K562 (cell line): ENCODE measurements around the gene BRME1. TPM values are rescaled to one million over a fixed set of nuclear protein-coding genes. Genes with fewer than 3 reads are reported as not detected.

Experiments used
- ATAC-seq: fragments of 200-7000 bp; cut with Tn5 transposase; 3 replicates; pipeline ENCODE4 v1.9.1; 2020; ENCODE audit warnings: moderate library complexity
- BruUV-seq: library from RNA; stranded (reverse); fragments of 400-500 nt; replicated peaks from 2 replicates; lab custom pipeline; 2021; lab: Mats Ljungman, UMichigan
- CTCF ChIA-PET: fragments of 300-600 bp; formaldehyde crosslinking; extraction: SDS; loops from one replicate; lab custom pipeline; 2021; ENCODE audit warnings: low intra/inter-chr PET ratio; lab: Yijun Ruan, JAX
- POLR2A ChIA-PET: fragments of 300-600, 350-650 bp; sonication (Branson Sonifier 250); formaldehyde crosslinking; extraction: SDS; loops from one replicate; lab custom pipeline; 2021; ENCODE audit warnings: antibody characterized with exemption, inconsistent platforms; lab: Yijun Ruan, JAX
- DNase-seq, 4 experiments: peaks; one replicate each; pipeline versions ENCODE4 v3.0.0 to v3.0.0-alpha.2; 2011 to 2018; ENCODE audit warnings: low spot score in 3 of 4, mixed read lengths in 3 of 4; ENCODE audit errors: extremely low read depth in 1 of 4
- FAIRE-seq: peaks from 2 replicates; lab custom pipeline; 2011; peaks lifted over from hg19 to GRCh38; lab: Jason Lieb, UNC
- H2AFZ ChIP-seq: 2 replicates; pipeline ENCODE4 v1.6.0; 2011; ENCODE audit warnings: low read depth, low read length, control low read depth, inconsistent platforms
- H3K27ac ChIP-seq: fragments of 200-600 bp; 3 replicates; pipeline ENCODE4 v1.8.0; 2011; ENCODE audit warnings: low read depth, mild to moderate bottlenecking, control low read depth, inconsistent platforms, low read length, moderate library complexity, mixed read lengths; ENCODE audit errors: extremely low read depth
- H3K27me3 ChIP-seq, 2 experiments: fragments of 300-600 bp in 1 of 2; 2 replicates in 1 of 2; 3 replicates in 1 of 2; pipeline versions ENCODE4 v1.6.0 to v1.8.0; 2011; ENCODE audit warnings: inconsistent platforms in 2 of 2, low read length in 2 of 2, mild to moderate bottlenecking in 1 of 2, mixed read lengths in 1 of 2, moderate library complexity in 1 of 2; ENCODE audit not compliant: control insufficient read depth in 2 of 2, insufficient read depth in 2 of 2
- H3K36me3 ChIP-seq: fragments of 300-600 bp; 3 replicates; pipeline ENCODE4 v1.8.0; 2011; ENCODE audit warnings: mild to moderate bottlenecking, low read length, inconsistent platforms; ENCODE audit not compliant: control insufficient read depth, insufficient read depth
- H3K4me1 ChIP-seq, 2 experiments: fragments of 200-600 bp in 1 of 2; replicated peaks in 1 of 2; 2 replicates in 1 of 2; 3 replicates in 1 of 2; pipeline versions ENCODE4 v1.5.1 to v1.8.0; 2011; ENCODE audit warnings: inconsistent platforms in 2 of 2, low read length in 2 of 2, mild to moderate bottlenecking in 1 of 2, mixed read lengths in 1 of 2, moderate library complexity in 1 of 2; ENCODE audit not compliant: control insufficient read depth in 2 of 2, insufficient read depth in 2 of 2
- H3K4me2 ChIP-seq: 2 replicates; pipeline ENCODE4 v1.6.1; 2011; ENCODE audit warnings: low read length, control low read depth, inconsistent platforms, mixed read lengths; ENCODE audit not compliant: insufficient read depth
- H3K4me3 ChIP-seq: fragments of 200-600 bp; sonication (generic), shearing (Covaris generic); 2 replicates; pipeline ENCODE4 v1.5.1; 2016; ENCODE audit warnings: control low read depth, inconsistent platforms
- H3K79me2 ChIP-seq: fragments of 200-600 bp; 3 replicates; pipeline ENCODE4 v1.8.0; 2011; ENCODE audit warnings: low read length, inconsistent platforms; ENCODE audit not compliant: control insufficient read depth, insufficient read depth
- H3K9ac ChIP-seq, 2 experiments: 2 replicates each; pipeline versions ENCODE4 v1.6.0 to v1.6.1; 2011; ENCODE audit warnings: low read depth in 2 of 2, low read length in 2 of 2, control low read depth in 1 of 2, inconsistent platforms in 1 of 2, mild to moderate bottlenecking in 1 of 2, mixed read lengths in 1 of 2; ENCODE audit not compliant: insufficient read depth in 1 of 2
- H3K9me1 ChIP-seq: one replicate; pipeline ENCODE4 v1.6.0; 2011; ENCODE audit warnings: inconsistent platforms, mild to moderate bottlenecking, low read length, moderate library complexity; ENCODE audit not compliant: control insufficient read depth, insufficient read depth
- H3K9me3 ChIP-seq: replicated peaks from 2 replicates; pipeline ENCODE4 v1.5.1; 2011; ENCODE audit warnings: low read depth, low read length, inconsistent platforms; ENCODE audit not compliant: control insufficient read depth, insufficient read depth
- H4K20me1 ChIP-seq: replicated peaks from 2 replicates; pipeline ENCODE4 v1.6.1; 2011; ENCODE audit warnings: low read length, inconsistent platforms, mixed read lengths; ENCODE audit not compliant: control insufficient read depth, insufficient read depth
- BHLHE40 ChIP-seq: IDR thresholded peaks from 2 replicates; pipeline ENCODE4 v1.6.1; 2011; ENCODE audit warnings: low read length, improper control_type of control experiment
- ELF2 ChIP-seq: fragments of 250-450 bp; sonication (Bioruptor Pico); IDR thresholded peaks from 2 replicates; pipeline ENCODE4 v1.5.0; 2021; ENCODE audit warnings: mild to moderate bottlenecking
- ELK1 ChIP-seq: sonication (generic); formaldehyde crosslinking; IDR thresholded peaks from 2 replicates; pipeline ENCODE4 v1.8.1; 2022; ENCODE audit warnings: missing genetic modification reagents
- GATA2 ChIP-seq: sonication (generic); formaldehyde crosslinking; IDR thresholded peaks from 2 replicates; pipeline ENCODE4 v1.4.0; 2020; ENCODE audit warnings: mild to moderate bottlenecking, missing genetic modification reagents
- HES1 ChIP-seq: fragments of 450-650 bp; IDR thresholded peaks from 2 replicates; pipeline ENCODE4 v1.6.1; 2016; ENCODE audit warnings: low read depth, mild to moderate bottlenecking, moderate library complexity
- HNRNPL ChIP-seq: fragments of 200-400 bp; formaldehyde crosslinking; IDR thresholded peaks from 2 replicates; pipeline ENCODE4 v1.6.1; 2017; ENCODE audit warnings: low read depth, mild to moderate bottlenecking, low read length
- POLR2AphosphoS2 ChIP-seq: IDR thresholded peaks from 2 replicates; pipeline ENCODE4 v1.6.1; 2012; ENCODE audit warnings: low read length, improper control_type of control experiment
- STAG1 ChIP-seq: sonication (generic); formaldehyde crosslinking; IDR thresholded peaks from 2 replicates; pipeline ENCODE4 v1.5.0; 2020; ENCODE audit warnings: missing genetic modification reagents, borderline replicate concordance
- TBL1XR1 ChIP-seq, 2 experiments: IDR thresholded peaks; 2 replicates each; pipeline ENCODE4 v1.6.1; 2012; ENCODE audit warnings: improper control_type of control experiment in 2 of 2, low read length in 2 of 2, mild to moderate bottlenecking in 1 of 2
- WHSC1 ChIP-seq: IDR thresholded peaks from one replicate; pipeline ENCODE4 v1.6.1; 2012; ENCODE audit warnings: low read length, control low read depth, inconsistent platforms
- ZBTB1 ChIP-seq: sonication (generic); formaldehyde crosslinking; IDR thresholded peaks from 2 replicates; pipeline ENCODE4 v1.8.1; 2023; ENCODE audit warnings: missing genetic modification reagents, low read depth, mild to moderate bottlenecking, borderline replicate concordance
- ZC3H8 ChIP-seq: fragments of 450-650 bp; IDR thresholded peaks from 2 replicates; pipeline ENCODE4 v1.6.1; 2017
- WGBS: fragments of 100-300 bp; shearing (Covaris generic); methylation state at CpG from one replicate; pipeline ENCODE4 v1.1.6; 2016; ENCODE audit warnings: low coverage, mixed read lengths; ENCODE audit not compliant: insufficient coverage; ENCODE audit errors: missing lambda C conversion rate; 5-methylcytosine and 5-hydroxymethylcytosine counted together
- in situ Hi-C: fragments of 300-500 bp; cut with MboI; formaldehyde crosslinking; loops from 4 replicates; pipeline ENCODE4 v1.15.0; 2018; ENCODE audit warnings: inconsistent platforms, mixed read lengths
- intact Hi-C: fragments of 100-400 bp; cut with micrococcal nuclease; formaldehyde crosslinking; loops from 2 replicates; pipeline ENCODE4 v1.14.2; 2022
- polyA plus RNA-seq, 8 experiments: library from polyadenylated mRNA; depleted of rRNA in 4 of 8; stranded (reverse) in 5 of 8; unstranded in 3 of 8; fragments of >200 nt; fragmentation: Nextera tagmentation in 2 of 8; fragmentation: Illumina TruSeq in 1 of 8; extraction: Ambion mirVana in 2 of 8; extraction: Trizol in 1 of 8; gene quantifications; 2 replicates each; pipeline versions ENCODE4 v1.2.1 to v1.2.3, GENCODE V29; 2011 to 2014; ENCODE audit warnings: inconsistent platforms in 1 of 8, missing spikeins in 1 of 8
- total RNA-seq, 7 experiments: library from RNA; depleted of rRNA in 6 of 7; stranded (reverse); fragments of >200 nt in 6 of 7; fragmentation: Illumina TruSeq in 2 of 7; extraction: Trizol in 2 of 7; gene quantifications; 2 replicates each; pipeline versions ENCODE4 v1.2.1 to v1.2.3, GENCODE V29; 2011 to 2021; ENCODE audit warnings: low replicate concordance in 1 of 7

Gene BRME1
- total and polyA plus RNA-seq, 9 of the 15 experiments (the other 6 are each of a cell fraction or from before 2014, with no cell fraction given), result 0.75 to 6.1 (median 3.6) TPM

- no peak for TF ChIP-seq HNRNPL
- no peak for TF ChIP-seq POLR2AphosphoS2
- no peak for TF ChIP-seq GATA2
- TF ChIP-seq STAG1 (CRISPR knock-in tag), result no peak
- no peak for TF ChIP-seq ELF2
Measured at GRCh38 chr19:13888281-13888680, 17.6 kb downstream of the BRME1 start (continued).

- Histone ChIP-seq H3K4me1 (peaks cover 4 to 52% of the 10 kb centered on the region in 2 experiments; a peak in 4 of 5 replicates), H3K9ac (peak overlapping the region in 1 of 2 experiments; percentile 77; a peak in 1 of 4 replicates), H3K4me2 (no peak overlapping the region; the same call in 1 of the 2 replicates), H2AFZ (peak overlapping the region; percentile 46; the same call in 1 of the 2 replicates), H3K9me3 (no peaks in the 10 kb centered on the region), H3K4me3 (no peak overlapping the region), H4K20me1 (no peaks in the 10 kb centered on the region), H3K79me2 (no peaks in the 10 kb centered on the region), H3K27me3 (no peaks in the 10 kb centered on the region)
- ATAC-seq, result peak; percentile 20
- DNase-seq, result no peak
- intact Hi-C loops, result no loop called here
- ChIA-PET CTCF (no interaction called here), POLR2A (interaction anchor here (1.0 kb wide), 1 partner anchor 248 kb away, joined by 4 read pairs; no protein-coding TSS in a partner anchor)
- 43% methylated on average over 5 of the region's 5 CpGs for WGBS
- FAIRE-seq, result no peak
- in situ Hi-C loops, result no loop called here
- no peak for TF ChIP-seq TBL1XR1 (IDR thresholded peaks at IDR 0.05; ENCODE audit: low read length in 2 of 2)
- no peak for TF ChIP-seq WHSC1
- TF ChIP-seq ZBTB1 (CRISPR knock-in tag), result no peak
- TF ChIP-seq HES1, result no peak
- no peak for TF ChIP-seq BHLHE40
- no peak for TF ChIP-seq ELK1 (CRISPR knock-in tag)
- TF ChIP-seq ZC3H8, result no peak
- TF ChIP-seq, all 486 proteins: peak for 0
- Histone ChIP-seq H3K36me3 (no peaks in the 10 kb centered on the region), H3K9me1 (no peaks in the 10 kb centered on the region), H3K27ac (no peak overlapping the region)
- BruUV-seq, result no TSS peak
Measured at GRCh38 chr19:13887517-13887916, 18.4 kb downstream of the BRME1 start.
